ENCODE measurements around the gene C1QTNF9.
"Not testable (repeated sequence)": the region's sequence is repeated elsewhere in the genome, so short reads cannot be mapped to it uniquely, and the experiment has no call there.

C1QTNF9 gene

GRCh38 chr13:24281188-24282008 lies 28.0 kb upstream of the C1QTNF9 start:
- in situ Hi-C loops (cut with MboI; ENCODE audit: low sequenced_read_pairs) = no loop called here

DNA sequence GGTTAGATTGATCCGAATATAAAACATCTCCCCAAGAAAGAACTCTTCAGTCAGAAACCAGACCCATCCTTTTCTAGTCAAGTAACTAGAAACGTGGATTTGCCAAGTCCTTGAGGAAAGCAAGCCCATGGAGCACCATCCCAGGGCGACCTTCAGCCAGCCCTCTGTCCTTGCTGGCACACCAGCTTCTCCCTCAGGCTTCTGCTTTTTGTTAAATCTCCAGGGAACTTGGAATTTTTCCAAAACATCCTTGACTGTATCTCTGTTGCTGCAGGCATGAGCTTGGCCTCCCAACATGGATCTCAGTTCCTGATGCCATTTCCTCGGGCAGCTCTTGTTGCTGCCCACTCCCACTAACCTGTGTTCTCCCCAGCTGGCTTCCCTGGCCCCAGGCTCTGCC lies 27.1 kb upstream of the C1QTNF9 start:
- in situ Hi-C loops (cut with MboI; ENCODE audit: low sequenced_read_pairs) = no loop called here

- in situ Hi-C loops (cut with MboI; ENCODE audit: low sequenced_read_pairs) = no loop called here
Observed at GRCh38 chr13:24284889-24285565, 24.4 kb upstream of the C1QTNF9 start.

- in situ Hi-C loops (cut with MboI; ENCODE audit: low sequenced_read_pairs) = no loop called here
Observed at GRCh38 chr13:24286624-24287023, 22.8 kb upstream of the C1QTNF9 start.

- in situ Hi-C loops (cut with MboI; ENCODE audit: low sequenced_read_pairs) = no loop called here
Observed at GRCh38 chr13:24287748-24288287, 21.6 kb upstream of the C1QTNF9 start.

DNA sequence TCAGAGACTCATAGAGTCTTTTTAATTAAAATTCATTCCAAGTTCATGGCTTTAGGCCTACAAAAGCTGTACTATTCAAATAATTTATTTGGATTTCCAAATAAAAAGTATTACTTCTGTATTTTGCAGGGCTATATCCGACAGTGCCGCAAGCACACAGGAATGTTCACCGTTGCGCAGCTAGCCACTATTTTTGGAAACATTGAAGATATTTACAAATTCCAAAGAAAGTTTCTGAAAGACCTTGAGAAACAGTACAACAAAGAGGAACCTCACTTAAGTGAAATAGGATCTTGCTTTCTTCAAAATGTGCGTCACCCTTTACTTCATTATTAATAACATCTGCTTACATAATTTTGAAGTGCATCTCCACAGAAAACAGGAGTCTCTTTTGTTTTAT lies 20.5 kb upstream of the C1QTNF9 start:
- in situ Hi-C loops (cut with MboI; ENCODE audit: low sequenced_read_pairs) = no loop called here

DNA sequence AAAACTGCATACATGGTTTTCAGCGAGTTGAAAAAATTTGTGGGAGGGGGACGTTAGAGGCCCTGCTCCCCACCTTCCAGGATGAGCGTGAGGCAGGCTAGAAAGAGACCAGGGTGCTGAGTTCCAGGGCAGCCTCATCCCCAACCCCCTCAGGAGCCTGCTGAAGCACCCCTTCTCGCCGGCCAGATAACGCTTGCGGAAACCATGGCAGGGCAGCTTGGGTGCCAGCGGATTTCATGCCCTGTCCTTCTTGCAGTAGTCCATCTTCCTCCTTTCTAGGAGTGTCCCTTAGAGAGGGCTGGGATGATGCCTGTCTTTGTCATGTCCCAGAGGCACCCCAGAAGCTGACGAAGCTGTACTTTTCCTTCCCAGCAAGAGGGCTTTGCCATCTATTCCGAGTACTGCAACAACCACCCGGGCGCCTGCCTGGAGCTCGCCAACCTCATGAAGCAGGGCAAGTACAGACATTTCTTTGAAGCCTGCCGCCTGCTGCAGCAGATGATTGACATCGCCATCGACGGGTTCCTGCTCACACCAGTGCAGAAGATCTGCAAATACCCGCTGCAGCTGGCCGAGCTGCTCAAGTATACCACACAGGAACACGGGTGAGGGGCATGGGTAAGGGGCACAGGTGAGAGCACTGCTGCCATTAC lies 19.0 kb upstream of the C1QTNF9 start:
- in situ Hi-C loops (cut with MboI; ENCODE audit: low sequenced_read_pairs) = no loop called here

- in situ Hi-C loops (cut with MboI; ENCODE audit: low sequenced_read_pairs) = no loop called here
Observed at GRCh38 chr13:24292481-24292880, 16.9 kb upstream of the C1QTNF9 start.

- in situ Hi-C loops (cut with MboI; ENCODE audit: low sequenced_read_pairs) = no loop called here
Observed at GRCh38 chr13:24293746-24294145, 15.6 kb upstream of the C1QTNF9 start.

- in situ Hi-C loops (cut with MboI; ENCODE audit: low sequenced_read_pairs) = no loop called here
Observed at GRCh38 chr13:24299488-24300114, 9.8 kb upstream of the C1QTNF9 start.

DNA sequence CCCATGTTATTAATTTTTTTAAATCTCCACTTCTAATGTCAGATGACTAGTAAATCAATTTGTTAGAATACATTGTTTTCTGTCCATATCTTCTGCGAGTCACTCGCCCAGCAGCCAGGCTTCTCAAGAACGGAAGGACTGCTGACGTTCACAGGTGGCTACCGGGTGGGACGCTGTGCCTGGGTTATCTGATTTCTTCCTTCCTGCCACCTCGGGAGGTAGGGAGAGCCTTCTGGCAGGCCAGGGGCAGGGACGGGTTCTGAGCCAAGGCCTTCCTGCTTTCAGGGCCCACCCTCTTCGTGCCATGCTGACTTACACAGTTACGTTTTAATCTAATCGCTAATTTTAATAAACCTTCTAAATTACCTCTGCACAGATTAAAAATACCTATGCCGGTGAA lies 7.9 kb upstream of the C1QTNF9 start:
- in situ Hi-C loops (cut with MboI; ENCODE audit: low sequenced_read_pairs) = no loop called here

DNA sequence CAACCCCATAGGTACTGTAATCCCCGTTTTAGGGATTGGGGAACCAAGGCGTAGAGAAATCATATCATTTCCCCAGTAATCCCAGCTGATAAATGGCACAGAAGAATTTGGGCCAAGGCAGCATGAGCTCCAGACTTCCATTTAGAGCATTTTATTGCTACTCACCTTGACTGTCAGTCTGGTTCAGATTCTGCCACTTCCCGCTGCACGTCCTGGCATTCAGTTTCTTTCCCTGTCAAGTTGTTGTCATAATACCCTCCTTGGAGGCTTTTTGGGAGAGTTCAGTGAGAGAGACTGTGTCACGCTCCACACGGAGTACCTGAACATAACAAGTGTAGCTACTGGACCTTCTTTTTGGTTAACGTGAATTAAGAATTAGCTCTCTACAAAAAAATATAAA lies 7.5 kb upstream of the C1QTNF9 start:
- in situ Hi-C loops (cut with MboI; ENCODE audit: low sequenced_read_pairs) = no loop called here

- in situ Hi-C loops (cut with MboI; ENCODE audit: low sequenced_read_pairs) = no loop called here
Observed at GRCh38 chr13:24304620-24305019, 4.8 kb upstream of the C1QTNF9 start.

DNA sequence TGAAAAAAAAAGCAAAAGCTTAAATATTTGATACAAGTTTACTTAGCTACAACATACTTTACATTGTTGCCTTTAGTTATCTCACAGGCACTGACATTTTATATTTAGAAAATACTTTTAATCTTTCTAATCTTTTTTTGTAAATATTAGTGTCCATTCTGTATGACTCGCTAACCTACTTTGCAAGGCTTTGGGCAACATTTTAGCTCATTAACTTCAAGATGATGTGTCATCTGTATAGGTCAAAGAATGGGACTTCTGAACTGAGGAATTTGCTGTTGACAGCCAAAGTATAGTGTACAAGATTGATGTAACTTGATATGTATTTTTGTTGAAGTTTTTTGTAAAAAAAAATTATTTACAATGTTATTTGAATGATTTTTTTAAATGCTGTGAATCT lies 2.7 kb upstream of the C1QTNF9 start:
- in situ Hi-C loops (cut with MboI; ENCODE audit: low sequenced_read_pairs) = no loop called here

GRCh38 chr13:24307211-24308067 lies 1.9 kb upstream of the C1QTNF9 start:
- in situ Hi-C loops (cut with MboI; ENCODE audit: low sequenced_read_pairs) = no loop called here

- in situ Hi-C loops (cut with MboI; ENCODE audit: low sequenced_read_pairs) = no loop called here
Observed at GRCh38 chr13:24308068-24308445, 1.3 kb upstream of the C1QTNF9 start.

- in situ Hi-C loops (cut with MboI; ENCODE audit: low sequenced_read_pairs) = no loop called here
Observed at GRCh38 chr13:24308488-24309020, 826 bp upstream of the C1QTNF9 start.

DNA sequence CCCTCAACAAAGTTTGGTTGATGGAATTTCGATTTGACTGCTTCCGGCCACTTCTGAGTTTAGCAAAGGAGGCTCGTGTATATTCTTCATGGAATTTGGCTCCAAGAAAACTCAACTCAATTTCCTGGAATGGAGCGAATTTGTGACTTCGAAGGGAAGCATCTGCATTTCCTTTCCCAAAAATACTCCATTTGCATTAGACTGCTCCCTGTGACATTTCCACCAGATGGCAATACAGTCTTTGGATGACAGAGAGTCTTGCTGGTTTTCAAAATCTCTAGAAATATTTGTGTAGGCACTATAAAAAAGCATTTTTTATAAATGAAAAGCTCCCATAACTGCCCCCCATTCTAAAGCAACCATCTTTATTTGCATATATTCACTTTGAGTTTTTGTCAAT lies 4.1 kb downstream of the C1QTNF9 start:
- in situ Hi-C loops (cut with MboI; ENCODE audit: low sequenced_read_pairs) = no loop called here

DNA sequence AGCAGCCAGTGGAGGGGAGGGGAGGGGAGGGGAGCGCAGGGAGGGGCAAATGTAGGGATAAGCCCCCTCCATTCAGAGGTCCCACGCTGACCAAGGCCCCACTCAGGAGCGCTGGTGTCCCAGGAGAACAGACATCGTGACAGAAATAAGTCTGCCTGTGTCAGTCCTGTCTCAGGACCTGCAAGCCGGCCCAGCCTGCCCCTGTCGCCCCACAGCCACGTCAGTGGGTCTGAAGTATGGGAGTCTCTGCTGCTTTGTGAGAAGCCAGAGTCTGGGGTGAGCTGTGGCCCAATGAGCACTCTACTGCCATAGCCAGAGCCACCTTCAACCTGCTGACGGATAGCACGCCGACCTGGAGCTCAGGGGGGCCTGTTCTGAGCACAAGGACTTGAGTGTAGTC lies 8.5 kb downstream of the C1QTNF9 start:
- in situ Hi-C loops (cut with MboI; ENCODE audit: low sequenced_read_pairs) = not testable (repeated sequence)

GRCh38 chr13:24318878-24319277 lies 9.5 kb downstream of the C1QTNF9 start:
- in situ Hi-C loops (cut with MboI; ENCODE audit: low sequenced_read_pairs) = not testable (repeated sequence)
